Stimulated activated CD8-positive, alpha-beta memory T cell treated with anti-CD3 and anti-CD28 coated beads, Interleukin-15, amount 100 ng/mL, for 4 hours (primary cell): ENCODE data around the gene DLG4.

ENCODE experiments used
- DNase-seq, 2 donors: peaks; one replicate each; pipeline ENCODE4 v3.0.0-alpha.2; 2020; ENCODE audit warnings: low read depth in 2 of 2

DLG4 gene

DNA sequence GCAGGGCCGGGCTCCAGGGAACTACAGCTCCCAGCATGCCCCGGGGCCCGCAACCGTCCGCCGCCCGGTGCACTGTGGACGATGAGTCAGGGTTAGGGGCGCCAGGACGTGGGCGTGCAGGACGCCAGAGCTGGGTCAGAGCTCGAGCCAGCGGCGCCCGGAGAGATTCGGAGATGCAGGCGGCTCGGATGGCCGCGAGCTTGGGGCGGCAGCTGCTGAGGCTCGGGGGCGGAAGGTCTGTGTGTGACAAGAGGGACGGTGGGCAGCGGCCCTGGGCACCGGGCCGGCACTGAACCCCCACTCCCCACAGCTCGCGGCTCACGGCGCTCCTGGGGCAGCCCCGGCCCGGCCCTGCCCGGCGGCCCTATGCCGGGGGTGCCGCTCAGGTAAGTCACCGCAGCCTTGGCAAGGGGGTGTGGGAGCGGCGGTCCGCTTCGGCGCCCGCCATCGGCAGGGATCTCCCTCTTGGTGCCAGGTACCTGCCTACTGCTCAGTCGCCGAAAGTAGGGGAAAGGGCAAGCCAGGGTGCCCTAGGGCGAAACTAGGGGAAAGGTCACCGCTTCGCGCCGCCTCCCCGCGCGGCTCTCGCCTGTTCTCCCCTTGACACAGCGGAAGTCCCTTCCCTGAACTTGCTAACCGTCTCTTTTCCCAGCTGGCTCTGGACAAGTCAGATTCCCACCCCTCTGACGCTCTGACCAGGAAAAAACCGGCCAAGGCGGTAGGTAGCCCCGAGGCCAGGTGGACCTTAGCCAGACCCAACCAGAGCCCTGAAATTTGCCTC lies at the start of gene DLG4, which contains the start of gene ACADVL:
DLG4 (minus strand) TSS at position 25 of the 781 bp plus-strand sequence.
ACADVL (plus strand) TSS at position 127 of the 781 bp plus-strand sequence; CDS start at position 174, 47 bp downstream.
- DNase-seq = peak; percentile 60 to 65

DNA sequence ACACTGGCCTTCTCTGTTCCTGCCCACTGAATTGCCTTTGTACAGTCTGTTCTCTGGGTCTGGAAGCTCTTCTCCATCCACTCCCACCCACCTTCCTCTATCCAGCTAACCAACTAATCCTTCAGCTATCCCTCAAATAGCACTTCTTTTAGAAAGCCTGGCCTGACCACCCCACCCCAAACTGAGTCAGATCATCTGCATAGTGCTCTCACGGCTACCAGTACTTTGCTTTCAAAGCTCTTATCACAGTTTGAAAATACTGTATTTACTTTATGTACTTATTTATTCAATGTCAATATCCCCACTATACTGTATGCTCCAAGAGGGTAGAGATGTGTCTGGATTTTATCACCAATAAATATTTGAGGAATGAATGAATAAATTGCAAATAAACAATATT lies 47.1 kb upstream of the DLG4 start:
- DNase-seq = no peak

- DNase-seq = no peak
Observed at GRCh38 chr17:7263801-7264078, 44.1 kb upstream of the DLG4 start.

DNA sequence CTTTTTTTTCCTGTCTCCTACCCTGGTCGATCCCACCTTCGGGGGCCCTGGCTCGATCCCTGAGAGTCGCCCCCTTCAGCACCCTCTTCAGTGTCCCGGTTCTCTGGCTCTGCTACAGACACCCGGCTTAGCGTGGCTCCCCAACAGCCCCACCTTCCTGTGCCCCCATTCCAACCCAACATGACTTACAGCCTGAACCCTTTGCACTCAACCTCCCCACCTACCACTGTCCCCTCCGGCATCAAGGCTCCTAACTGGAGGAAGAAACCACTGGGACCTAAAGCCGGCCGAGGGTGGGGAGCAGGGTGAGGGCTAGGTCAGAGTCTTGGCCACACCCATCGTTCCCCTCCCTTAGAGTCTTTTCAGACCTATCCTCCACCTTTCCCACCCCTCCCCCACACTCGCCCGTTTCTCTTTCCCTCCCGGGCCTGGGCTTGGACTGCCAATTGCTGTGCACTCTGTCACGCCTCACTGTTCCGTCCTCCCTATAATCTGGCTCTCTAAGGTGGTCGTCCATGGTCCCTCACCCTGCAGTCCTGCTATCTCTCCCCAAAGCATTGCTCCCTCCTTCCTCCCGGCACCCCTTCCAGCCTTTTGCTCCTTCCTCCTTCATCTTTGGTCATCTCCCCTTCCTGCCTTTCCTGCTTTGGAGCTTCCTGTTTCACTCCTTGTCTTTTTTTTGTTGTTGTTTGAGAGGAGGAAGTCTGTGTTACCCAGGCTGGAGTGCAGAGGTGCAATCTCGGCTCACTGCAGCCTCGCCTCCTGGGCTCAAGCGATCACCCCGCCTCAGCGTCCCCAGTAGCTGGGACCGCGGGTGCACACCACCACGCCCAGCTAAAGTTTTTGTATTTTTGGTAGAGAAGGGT lies 43.5 kb upstream of the DLG4 start:
- DNase-seq = no peak

DNA sequence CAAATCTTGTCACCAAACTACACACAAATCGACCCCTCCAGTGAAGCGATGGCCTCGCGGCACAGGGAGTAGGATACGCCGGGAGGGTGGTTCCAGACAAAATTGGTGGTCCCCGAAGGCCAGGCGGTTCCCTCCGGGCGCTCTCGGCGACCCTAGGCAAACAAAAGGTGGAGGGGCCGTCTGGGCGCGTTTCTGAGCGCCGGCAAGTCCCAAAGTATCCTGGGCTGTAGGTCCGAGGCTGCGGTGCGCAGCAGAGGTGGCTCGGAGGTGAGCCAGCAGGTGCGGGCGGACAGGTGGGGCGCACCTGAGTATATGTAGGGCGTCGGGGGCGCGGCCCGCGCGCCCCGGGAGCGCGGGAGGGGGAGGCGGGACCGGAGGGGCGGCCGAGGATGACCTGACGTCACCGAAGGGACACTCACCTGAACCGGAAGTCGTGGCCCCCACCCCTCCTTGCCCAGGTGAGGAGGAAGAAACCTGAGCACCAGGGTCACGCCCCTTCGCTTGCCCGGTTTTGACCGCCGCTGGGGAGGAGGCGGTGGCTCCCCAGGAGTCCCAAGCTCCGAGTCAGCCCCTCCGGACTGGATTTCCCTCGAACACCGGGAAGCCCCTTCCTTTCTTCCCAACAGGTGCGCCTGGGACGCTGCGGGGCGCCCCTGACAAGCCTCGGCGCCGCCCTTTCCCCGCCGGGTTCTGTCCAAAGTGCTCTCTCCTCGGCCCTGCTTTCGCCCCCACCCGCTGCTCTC lies 42.7 kb upstream of the DLG4 start, which contains the start of gene CLDN7:
CLDN7 (minus strand) TSS at position 287 of the 743 bp plus-strand sequence. CDS start 435 bp downstream, outside the sequence.
- DNase-seq = no peak

DNA sequence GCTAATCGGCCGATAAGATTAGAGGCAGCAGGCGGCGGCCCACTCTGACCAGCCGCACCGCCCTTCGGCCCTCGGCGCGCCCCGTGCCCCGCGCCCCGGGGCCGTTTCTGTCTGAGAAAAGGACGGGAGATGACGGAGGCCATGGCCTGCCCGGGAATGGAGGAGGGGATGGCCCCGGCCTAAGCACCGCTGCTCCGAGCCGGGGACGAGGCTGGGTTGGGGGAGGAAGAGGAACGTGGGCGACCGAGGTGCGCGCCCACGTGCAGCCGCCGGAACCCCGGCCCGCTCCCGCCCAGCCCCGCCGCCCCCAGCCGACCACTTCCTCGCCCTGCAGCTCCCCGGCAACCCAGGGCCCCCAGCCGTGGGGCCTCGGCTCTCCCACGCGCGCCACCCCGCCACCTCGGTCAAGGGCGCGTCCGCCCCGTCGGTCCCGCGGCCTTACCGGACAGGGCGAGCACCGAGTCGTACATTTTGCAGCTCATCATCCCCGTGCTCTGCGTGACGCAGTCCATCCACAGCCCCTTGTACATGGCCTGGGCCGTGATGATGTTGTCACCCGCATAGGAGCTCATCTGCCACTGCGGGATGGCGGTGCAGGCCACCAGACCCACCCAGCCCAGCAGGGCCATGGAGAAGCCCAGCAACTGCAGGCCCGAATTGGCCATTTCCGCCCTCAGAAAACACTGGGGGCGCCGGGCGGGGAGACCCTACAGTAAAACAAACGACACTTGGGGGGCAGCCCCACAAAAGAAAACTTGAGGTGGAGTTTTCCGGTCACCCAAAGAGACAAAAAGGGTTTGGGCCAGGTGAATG lies 41.9 kb upstream of the DLG4 start:
- DNase-seq = peak in 1 of 2 donors; percentile 23

DNA sequence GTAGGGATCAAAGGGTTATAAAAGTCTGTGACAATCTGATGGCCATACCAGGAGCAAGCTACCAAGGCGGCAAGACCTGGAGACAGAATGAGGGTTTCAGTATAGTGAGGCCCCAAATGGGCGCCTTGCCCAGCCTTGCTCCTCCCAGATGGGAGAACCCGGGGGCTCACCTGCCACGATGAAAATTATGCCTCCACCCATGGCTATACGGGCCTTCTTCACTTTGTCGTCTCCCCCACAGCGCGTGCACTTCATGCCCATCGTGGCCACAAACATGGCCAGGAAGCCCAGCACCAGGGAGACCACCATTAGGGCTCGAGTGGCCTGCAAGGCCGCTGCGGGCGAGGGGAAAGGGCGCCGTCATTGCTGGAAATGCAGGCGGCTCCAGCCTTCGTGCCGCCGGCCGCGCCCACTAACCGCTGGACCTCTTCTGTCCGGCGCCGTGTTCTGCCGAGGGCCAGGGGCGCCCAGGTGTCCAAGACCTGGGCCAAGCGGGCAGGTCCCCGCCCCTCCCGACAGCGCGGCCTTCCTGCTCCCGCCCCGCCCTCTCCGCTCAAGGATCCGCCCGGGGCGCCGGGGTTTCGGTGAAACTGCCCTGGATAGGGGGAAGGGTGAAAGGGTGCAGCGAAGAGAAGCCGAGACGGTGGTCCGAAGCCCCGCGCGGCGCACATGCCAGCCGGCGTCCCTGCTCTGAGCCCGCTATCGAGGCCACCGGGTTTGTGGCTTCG lies 41.2 kb upstream of the DLG4 start:
- DNase-seq = peak in 1 of 2 donors; percentile 29

GRCh38 chr17:7260151-7260550 lies 40.5 kb upstream of the DLG4 start:
- DNase-seq = no peak

- no peak for DNase-seq
Observed at GRCh38 chr17:7259555-7259889, 39.9 kb upstream of the DLG4 start.

DNA sequence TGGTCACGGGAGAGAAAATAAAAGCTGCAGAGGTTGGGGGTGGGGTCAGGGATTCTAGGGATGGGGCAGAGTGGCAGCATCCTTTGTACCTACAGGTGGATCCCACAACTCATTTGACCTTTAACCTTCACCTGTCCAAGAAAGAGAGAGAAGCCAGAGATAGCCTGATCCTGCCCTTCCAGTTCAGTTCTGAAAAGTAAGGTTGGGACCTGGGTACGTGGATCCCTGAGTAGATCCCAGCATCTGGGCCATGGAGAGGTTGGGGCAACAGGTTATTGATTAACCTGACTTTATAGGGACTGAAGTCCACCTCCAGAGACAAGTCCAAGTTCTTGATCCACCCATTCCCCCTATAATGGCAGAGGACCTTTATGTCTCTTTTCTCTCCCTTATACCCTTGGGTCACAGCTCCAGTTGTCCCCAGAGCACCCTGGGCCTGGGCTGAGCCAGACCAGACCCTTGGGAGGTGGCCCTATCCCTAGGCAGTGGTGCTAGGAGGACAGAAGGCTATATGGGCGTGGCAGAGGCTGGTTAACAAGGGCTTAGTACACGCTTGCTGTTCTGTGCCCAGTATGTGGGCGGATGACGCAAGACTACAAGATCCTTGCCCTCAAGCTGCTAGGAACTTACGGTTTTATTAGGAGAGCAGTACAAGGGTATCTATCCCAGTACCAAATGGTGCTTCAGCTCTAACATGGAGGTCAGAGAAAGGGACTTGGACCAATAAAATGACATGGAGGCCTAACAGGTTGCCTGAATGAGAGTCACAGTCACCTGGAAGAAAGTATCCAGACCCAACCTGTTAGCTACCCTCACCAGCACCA lies 39.3 kb upstream of the DLG4 start:
- no peak for DNase-seq

DNA sequence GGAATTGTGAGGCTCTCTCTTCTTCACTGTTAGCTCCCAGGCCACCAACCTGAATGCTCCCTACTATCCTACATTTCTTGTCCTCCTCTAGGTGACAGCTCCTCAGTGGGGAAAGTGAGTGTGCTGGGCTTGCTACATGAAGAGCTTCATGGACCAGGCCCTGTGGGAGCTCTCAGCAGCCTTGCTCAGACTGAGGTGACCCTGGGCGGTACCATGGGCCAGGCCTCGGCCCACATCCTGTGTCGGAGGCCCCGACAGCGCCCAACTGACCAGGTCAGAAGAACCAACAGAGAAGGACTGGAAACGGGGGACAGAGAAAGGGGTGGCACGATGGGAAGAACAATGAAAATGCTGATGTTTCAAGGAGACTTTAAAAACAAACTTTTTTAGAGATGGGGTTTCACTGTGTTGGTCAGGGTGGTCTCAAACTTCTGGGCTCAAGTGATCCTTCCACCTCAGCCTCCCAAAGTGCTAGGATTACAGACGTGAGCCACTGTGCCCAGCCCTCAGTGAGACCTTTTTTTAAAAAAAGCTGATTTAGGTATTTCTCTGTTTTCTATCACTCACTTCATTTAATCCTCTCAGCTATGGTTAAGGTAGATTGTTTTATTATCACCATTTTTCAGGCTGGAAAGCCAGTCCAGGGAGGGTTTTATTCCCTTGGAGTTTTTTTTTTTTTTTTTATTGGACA lies 37.3 kb upstream of the DLG4 start:
- no peak for DNase-seq

- no peak for DNase-seq
Observed at GRCh38 chr17:7254511-7254910, 34.9 kb upstream of the DLG4 start.

DNA sequence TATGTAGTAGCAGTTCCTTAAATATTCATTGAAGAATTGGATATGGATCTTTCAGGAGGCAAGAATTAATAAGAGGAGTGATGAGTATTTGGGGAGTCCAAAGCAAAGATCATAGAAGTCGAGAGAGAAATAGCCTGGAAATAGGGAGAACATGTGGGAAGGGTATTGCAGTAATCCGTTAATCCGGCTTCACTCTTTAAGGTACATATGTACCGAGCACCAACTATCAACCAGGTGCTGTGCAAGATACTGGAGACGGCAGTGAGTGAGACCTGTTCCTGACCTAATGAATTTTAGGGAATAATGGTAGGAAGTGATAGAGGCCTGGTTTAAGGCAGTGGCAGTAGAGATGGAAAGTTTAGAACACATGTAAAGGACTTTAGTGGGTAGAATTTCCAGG lies 33.4 kb upstream of the DLG4 start:
- no peak for DNase-seq

GRCh38 chr17:7252176-7253043 lies 32.8 kb upstream of the DLG4 start, which contains the start of gene ELP5:
Gene ELP5, plus strand, starts transcription at chr17:7252215. Its CDS starts 336 bp downstream, at chr17:7252551.
- peak; percentile 69 to 73 for DNase-seq

GRCh38 chr17:7251661-7252175 lies 32.1 kb upstream of the DLG4 start, which contains the start of gene CTDNEP1:
Gene CTDNEP1, minus strand, starts transcription at chr17:7251734. Its CDS starts 438 bp downstream, at chr17:7251296.
- DNase-seq = peak; percentile 97 to 99

DNA sequence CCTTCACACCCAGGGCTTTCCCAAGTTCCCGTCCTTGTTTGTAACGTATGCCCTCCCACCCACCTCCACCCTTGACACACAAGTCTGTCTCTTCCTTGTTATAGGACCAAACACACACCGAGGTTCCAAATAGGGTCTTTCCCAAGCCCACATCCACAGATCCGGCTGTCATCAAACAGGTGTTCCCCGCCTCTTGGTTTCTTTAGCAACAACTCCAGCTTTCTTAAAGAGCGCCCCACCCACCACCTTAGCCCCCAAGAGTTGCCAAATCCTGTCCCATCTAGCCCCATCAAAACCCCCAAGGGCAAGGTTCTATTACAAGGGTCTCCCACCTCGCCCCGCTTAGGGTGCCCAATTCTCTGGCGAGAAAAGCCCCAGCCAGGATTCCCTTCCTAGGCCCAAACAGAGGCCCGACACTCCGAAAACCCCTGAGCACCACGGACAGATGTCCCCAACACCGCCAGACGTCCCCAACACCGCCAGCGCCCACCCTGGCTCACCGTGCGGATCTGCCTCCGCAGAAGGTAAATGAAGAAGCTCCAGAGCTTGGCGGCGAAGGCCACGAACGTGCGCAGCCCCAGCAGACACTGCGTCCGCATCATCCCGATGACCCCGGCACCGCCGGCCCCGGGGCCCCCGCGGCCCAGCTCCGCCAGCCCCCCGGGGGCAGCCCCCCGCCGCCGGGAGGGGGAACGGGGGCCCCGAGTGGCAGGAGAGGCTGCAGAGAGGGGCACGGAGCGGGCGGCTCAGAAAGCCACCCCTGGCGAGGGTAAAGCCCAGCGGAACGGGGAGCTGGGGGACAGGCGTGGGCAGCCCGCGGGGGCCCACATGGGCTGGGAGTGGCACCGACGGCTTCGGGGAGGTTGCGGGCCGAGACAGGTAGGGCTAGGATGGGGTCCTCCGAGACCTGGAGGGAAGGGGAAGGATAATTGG lies 31.3 kb upstream of the DLG4 start:
- no peak for DNase-seq

- DNase-seq = no peak
Observed at GRCh38 chr17:7249830-7250229, 30.2 kb upstream of the DLG4 start.
